HCT116 (cell line): Measurements from ENCODE around the gene MAPRE3. TPM values are rescaled to one million over a fixed set of nuclear protein-coding genes. Genes with fewer than 3 reads are reported as not detected.

Source experiments
- ATAC-seq: fragments of 200-7000 bp; cut with Tn5 transposase; 2 replicates; pipeline ENCODE4 v1.9.1; 2020; ENCODE audit warnings: mild to moderate bottlenecking, moderate library complexity
- BruUV-seq: library from RNA; stranded (reverse); fragments of 400-500 nt; replicated peaks from 2 replicates; lab custom pipeline; 2021; lab: Mats Ljungman, UMichigan
- CTCF ChIA-PET: fragments of 300-600 bp; sonication (Branson Sonifier 250); formaldehyde crosslinking; loops from one replicate; lab custom pipeline; 2021; ENCODE audit warnings: antibody characterized with exemption; lab: Charles Lee
- POLR2A ChIA-PET: fragments of 300-600, 350-600 bp; sonication (Branson Sonifier 250); formaldehyde crosslinking; loops from one replicate; lab custom pipeline; 2021; ENCODE audit warnings: antibody characterized with exemption; lab: Charles Lee
- RAD21 ChIA-PET, 2 experiments: fragments of 300-600 bp; sonication (Branson Sonifier 250); formaldehyde crosslinking; loops; one replicate each; lab custom pipeline; 2023; ENCODE audit warnings: low total read pairs in 2 of 2; ENCODE audit not compliant: uncharacterized antibody in 2 of 2, unreplicated experiment in 2 of 2, low non-redundant PET in 1 of 2; lab: Charles Lee
- DNase-seq: peaks from one replicate; pipeline ENCODE4 v3.0.0-alpha.2; 2010; ENCODE audit warnings: low read depth, low spot score
- H2AFZ ChIP-seq: fragments of 200-600 bp; shearing (Covaris generic), sonication (generic); 2 replicates; pipeline ENCODE4 v1.6.1; 2017; ENCODE audit warnings: low read depth, mixed run types, mixed read lengths, antibody characterized with exemption, low read length; ENCODE audit not compliant: poor library complexity, severe bottlenecking
- H3K27ac ChIP-seq: 2 replicates; pipeline ENCODE4 v1.5.1; 2012; ENCODE audit warnings: low read depth, low read length
- H3K27me3 ChIP-seq: fragments of 200-600 bp; sonication (generic); 2 replicates; pipeline ENCODE4 v1.6.1; 2016; ENCODE audit warnings: mixed run types, low read length, mixed read lengths; ENCODE audit not compliant: insufficient read depth
- H3K36me3 ChIP-seq, 2 experiments: fragments of 200-500 bp in 1 of 2; fragments of 200-600 bp in 1 of 2; sonication (Bioruptor generic) in 1 of 2; sonication (generic) in 1 of 2; 2 replicates each; pipeline versions ENCODE4 v1.5.1 to v1.6.1; 2014 to 2016; ENCODE audit warnings: low read length in 2 of 2, inconsistent platforms in 1 of 2, mixed read lengths in 1 of 2, mixed run types in 1 of 2; ENCODE audit not compliant: insufficient read depth in 2 of 2, control insufficient read depth in 1 of 2
- H3K4me1 ChIP-seq, 2 experiments: fragments of 200-600 bp in 1 of 2; sonication (generic) in 1 of 2; 2 replicates each; pipeline versions ENCODE4 v1.5.1 to v1.6.1; 2012 to 2017; ENCODE audit warnings: low read length in 2 of 2, inconsistent platforms in 1 of 2, mild to moderate bottlenecking in 1 of 2, mixed read lengths in 1 of 2, mixed run types in 1 of 2, moderate library complexity in 1 of 2; ENCODE audit not compliant: insufficient read depth in 2 of 2, control insufficient read depth in 1 of 2
- H3K4me2 ChIP-seq: fragments of 200-600 bp; sonication (generic); 2 replicates; pipeline ENCODE4 v1.6.1; 2017; ENCODE audit warnings: mixed run types, low read length, mixed read lengths
- H3K4me3 ChIP-seq, 2 experiments: fragments of 200-600 bp in 1 of 2; sonication (generic) in 1 of 2; replicated peaks in 1 of 2; 2 replicates each; pipeline ENCODE4 v1.5.1; 2011 to 2016; ENCODE audit warnings: low read length in 2 of 2, control low read depth in 1 of 2, low read depth in 1 of 2, mild to moderate bottlenecking in 1 of 2, mixed read lengths in 1 of 2, mixed run types in 1 of 2
- H3K79me2 ChIP-seq: fragments of 200-600 bp; sonication (generic); 2 replicates; pipeline ENCODE4 v1.6.1; 2017; ENCODE audit warnings: mild to moderate bottlenecking, mixed run types, low read length, moderate library complexity, mixed read lengths; ENCODE audit not compliant: insufficient read depth
- H3K9ac ChIP-seq: fragments of 200-600 bp; sonication (generic); 2 replicates; pipeline ENCODE4 v1.6.1; 2016; ENCODE audit warnings: low read length, mixed read lengths
- H3K9me2 ChIP-seq: fragments of 200-600 bp; sonication (generic), shearing (Covaris generic); 2 replicates; pipeline ENCODE4 v1.6.1; 2017; ENCODE audit warnings: mixed run types, mild to moderate bottlenecking, moderate library complexity; ENCODE audit not compliant: insufficient read depth
- H3K9me3 ChIP-seq, 2 experiments: fragments of 200-500 bp in 1 of 2; fragments of 200-600 bp in 1 of 2; sonication (Bioruptor generic) in 1 of 2; sonication (generic) in 1 of 2; 2 replicates each; pipeline ENCODE4 v1.6.1; 2014 to 2017; ENCODE audit warnings: low read length in 2 of 2, mixed read lengths in 2 of 2, inconsistent platforms in 1 of 2, low read depth in 1 of 2, mild to moderate bottlenecking in 1 of 2, mixed run types in 1 of 2, moderate library complexity in 1 of 2; ENCODE audit not compliant: control insufficient read depth in 1 of 2, insufficient read depth in 1 of 2
- H4K20me1 ChIP-seq: fragments of 200-600 bp; sonication (generic), shearing (Covaris generic); 2 replicates; pipeline ENCODE4 v1.6.1; 2017; ENCODE audit warnings: mixed run types, mild to moderate bottlenecking, moderate library complexity; ENCODE audit not compliant: insufficient read depth
- CBX3 ChIP-seq: IDR thresholded peaks from 2 replicates; pipeline ENCODE4 v1.6.1; 2012; ENCODE audit warnings: low read depth
- CEBPB ChIP-seq: IDR thresholded peaks from 2 replicates; pipeline ENCODE4 v1.6.1; 2012; ENCODE audit warnings: low read depth
- EGR1 ChIP-seq: IDR thresholded peaks from 2 replicates; pipeline ENCODE4 v1.6.1; 2012; ENCODE audit warnings: low read depth
- ELF1 ChIP-seq: IDR thresholded peaks from 2 replicates; pipeline ENCODE4 v1.6.1; 2012; ENCODE audit warnings: low read depth, borderline replicate concordance
- EZH2 ChIP-seq: fragments of 200-600 bp; sonication (generic); IDR thresholded peaks from 2 replicates; pipeline ENCODE4 v1.6.1; 2017; ENCODE audit warnings: antibody characterized with exemption, mixed run types
- JUND ChIP-seq: IDR thresholded peaks from 2 replicates; pipeline ENCODE4 v1.6.1; 2012
- POLR2A ChIP-seq: IDR thresholded peaks from 2 replicates; pipeline ENCODE4 v1.7.0; 2011; ENCODE audit warnings: borderline replicate concordance; ENCODE audit not compliant: insufficient read depth, insufficient read length; ENCODE audit errors: extremely low read depth
- RAD21 ChIP-seq: IDR thresholded peaks from 2 replicates; pipeline ENCODE4 v1.6.1; 2012; ENCODE audit warnings: low read depth, mild to moderate bottlenecking
- SIN3A ChIP-seq: IDR thresholded peaks from 2 replicates; pipeline ENCODE4 v1.6.1; 2012; ENCODE audit warnings: low read depth
- SP1 ChIP-seq: IDR thresholded peaks from 2 replicates; pipeline ENCODE4 v1.6.1; 2012; ENCODE audit warnings: low read depth
- YY1 ChIP-seq: IDR thresholded peaks from 2 replicates; pipeline ENCODE4 v1.6.1; 2011; ENCODE audit warnings: low read length, low read depth, moderate library complexity, mild to moderate bottlenecking; ENCODE audit not compliant: insufficient replicate concordance; ENCODE audit errors: extremely low read depth
- intact Hi-C: fragments of 100-400 bp; cut with micrococcal nuclease; formaldehyde crosslinking; loops from 2 replicates; pipeline ENCODE4 v1.10.0; 2022
- total RNA-seq: library from RNA; stranded (reverse); gene quantifications from one replicate; pipeline ENCODE4 v1.2.1, GENCODE V29; 2021; ENCODE audit not compliant: unreplicated experiment
- TF ChIP-seq, protein P1 (sequence below), 3 experiments: fragments of 200-600 bp in 1 of 3; sonication (generic) in 1 of 3; IDR thresholded peaks in 2 of 3; conservative IDR thresholded peaks in 1 of 3; 2 replicates each; pipeline ENCODE4 v1.5.1; 2012 to 2017; ENCODE audit warnings: low read depth in 2 of 3, low read length in 2 of 3, antibody characterized with exemption in 1 of 3, borderline replicate concordance in 1 of 3, control low read depth in 1 of 3, mild to moderate bottlenecking in 1 of 3, mixed read lengths in 1 of 3, mixed run types in 1 of 3, moderate library complexity in 1 of 3; ENCODE audit not compliant: insufficient read depth in 1 of 3
- TF ChIP-seq, protein P2 (sequence below): IDR thresholded peaks from 2 replicates; pipeline ENCODE4 v1.6.1; 2012; ENCODE audit warnings: low read depth
- TF ChIP-seq, protein P3 (sequence below): IDR thresholded peaks from 2 replicates; pipeline ENCODE4 v1.6.1; 2012
- TF ChIP-seq, protein P4 (sequence below): IDR thresholded peaks from 2 replicates; pipeline ENCODE4 v1.6.1; 2011; ENCODE audit warnings: mild to moderate bottlenecking, low read length, moderate library complexity; ENCODE audit not compliant: insufficient replicate concordance; ENCODE audit errors: extremely low read depth

MAPRE3 gene
- total RNA-seq, 1 experiment from 2014 or later, result 12.1 TPM

DNA sequence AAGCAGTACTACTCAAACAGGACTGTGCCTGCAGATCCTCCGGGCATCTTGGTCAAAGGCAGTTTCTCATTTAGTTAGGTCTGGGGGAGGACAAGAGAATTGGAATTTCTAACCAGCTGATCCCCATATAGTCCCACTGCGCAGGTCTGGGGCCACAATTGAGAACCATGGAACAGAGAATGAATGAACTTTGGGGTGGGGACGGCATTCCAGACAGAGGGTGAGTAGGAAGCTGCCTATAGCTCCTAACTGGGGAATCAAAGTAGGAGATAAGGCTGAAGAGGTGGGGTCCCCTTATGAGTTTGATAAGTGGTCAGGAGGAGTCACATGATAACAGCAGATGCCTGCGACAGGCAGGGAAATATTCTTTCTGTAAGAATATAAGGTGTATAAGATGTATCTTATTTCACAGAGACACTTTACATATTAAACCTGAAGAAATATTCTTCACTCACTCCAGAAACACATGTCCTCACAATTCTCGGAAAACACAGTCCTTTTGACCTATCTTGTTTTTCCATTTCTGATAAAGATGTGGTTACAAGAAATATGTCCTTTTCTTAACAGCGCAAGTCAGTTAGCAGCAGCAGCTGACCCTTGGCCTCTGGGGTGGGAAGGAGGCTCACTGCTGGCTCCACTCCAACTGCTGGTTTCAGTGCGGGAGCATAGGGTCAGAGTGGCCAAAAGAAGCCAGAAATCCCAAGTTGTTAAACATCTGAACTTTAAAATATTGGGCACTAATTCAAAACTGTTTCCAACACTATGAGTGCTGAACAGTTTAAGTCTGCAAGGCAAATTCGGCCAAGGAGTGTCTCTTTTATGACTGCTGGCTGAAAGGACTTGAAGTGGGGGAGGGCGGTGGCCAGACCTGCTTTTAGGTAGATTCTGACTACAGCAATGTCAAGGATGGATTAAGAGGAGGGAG lies 49.8 kb downstream of the MAPRE3 start:
- Histone ChIP-seq H2AFZ (no peak overlapping the region), H3K27ac (no peak overlapping the region), H3K79me2 (peaks cover 3% of the 10 kb centered on the region; the same call in 1 of the 2 replicates), H3K4me2 (peak overlapping the region; percentile 48; the same call in 1 of the 2 replicates), H3K27me3 (no peaks in the 10 kb centered on the region), H3K4me3 (no peak overlapping the region), H3K9ac (no peak overlapping the region), H4K20me1 (no peaks in the 10 kb centered on the region), H3K9me3 (no peaks in the 10 kb centered on the region), H3K36me3 (peaks cover 0 to 3% of the 10 kb centered on the region in 2 experiments; a peak in 1 of 4 replicates), H3K4me1 (peaks cover 31 to 46% of the 10 kb centered on the region in 2 experiments), H3K9me2 (no peaks in the 10 kb centered on the region)
- no TSS peak for BruUV-seq
- DNase-seq (no peak), ATAC-seq (no peak)
- ChIA-PET POLR2A (no interaction called here), RAD21 (no interaction called here), CTCF (interaction anchor here (7.7 kb wide), 1 partner anchor 58 kb away, joined by 154 read pairs; no protein-coding TSS in a partner anchor)
- intact Hi-C loops, result no loop called here
- TF ChIP-seq SP1 (no peak), JUND (no peak), SIN3A (no peak), YY1 (no peak), EGR1 (no peak), CBX3 (no peak), POLR2A (no peak), RAD21 (no peak), EZH2 (no peak), CEBPB (no peak), ELF1 (no peak)
- TF ChIP-seq, protein P1, sequence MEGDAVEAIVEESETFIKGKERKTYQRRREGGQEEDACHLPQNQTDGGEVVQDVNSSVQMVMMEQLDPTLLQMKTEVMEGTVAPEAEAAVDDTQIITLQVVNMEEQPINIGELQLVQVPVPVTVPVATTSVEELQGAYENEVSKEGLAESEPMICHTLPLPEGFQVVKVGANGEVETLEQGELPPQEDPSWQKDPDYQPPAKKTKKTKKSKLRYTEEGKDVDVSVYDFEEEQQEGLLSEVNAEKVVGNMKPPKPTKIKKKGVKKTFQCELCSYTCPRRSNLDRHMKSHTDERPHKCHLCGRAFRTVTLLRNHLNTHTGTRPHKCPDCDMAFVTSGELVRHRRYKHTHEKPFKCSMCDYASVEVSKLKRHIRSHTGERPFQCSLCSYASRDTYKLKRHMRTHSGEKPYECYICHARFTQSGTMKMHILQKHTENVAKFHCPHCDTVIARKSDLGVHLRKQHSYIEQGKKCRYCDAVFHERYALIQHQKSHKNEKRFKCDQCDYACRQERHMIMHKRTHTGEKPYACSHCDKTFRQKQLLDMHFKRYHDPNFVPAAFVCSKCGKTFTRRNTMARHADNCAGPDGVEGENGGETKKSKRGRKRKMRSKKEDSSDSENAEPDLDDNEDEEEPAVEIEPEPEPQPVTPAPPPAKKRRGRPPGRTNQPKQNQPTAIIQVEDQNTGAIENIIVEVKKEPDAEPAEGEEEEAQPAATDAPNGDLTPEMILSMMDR (IDR thresholded peaks at IDR 0.05 in 2 of 3, conservative IDR thresholded peaks at IDR 0.05 in 1 of 3; ENCODE audit: borderline replicate concordance in 1 of 3, insufficient read depth in 1 of 3, low read depth in 2 of 3, low read length in 2 of 3), result no peak
- TF ChIP-seq, protein P2, sequence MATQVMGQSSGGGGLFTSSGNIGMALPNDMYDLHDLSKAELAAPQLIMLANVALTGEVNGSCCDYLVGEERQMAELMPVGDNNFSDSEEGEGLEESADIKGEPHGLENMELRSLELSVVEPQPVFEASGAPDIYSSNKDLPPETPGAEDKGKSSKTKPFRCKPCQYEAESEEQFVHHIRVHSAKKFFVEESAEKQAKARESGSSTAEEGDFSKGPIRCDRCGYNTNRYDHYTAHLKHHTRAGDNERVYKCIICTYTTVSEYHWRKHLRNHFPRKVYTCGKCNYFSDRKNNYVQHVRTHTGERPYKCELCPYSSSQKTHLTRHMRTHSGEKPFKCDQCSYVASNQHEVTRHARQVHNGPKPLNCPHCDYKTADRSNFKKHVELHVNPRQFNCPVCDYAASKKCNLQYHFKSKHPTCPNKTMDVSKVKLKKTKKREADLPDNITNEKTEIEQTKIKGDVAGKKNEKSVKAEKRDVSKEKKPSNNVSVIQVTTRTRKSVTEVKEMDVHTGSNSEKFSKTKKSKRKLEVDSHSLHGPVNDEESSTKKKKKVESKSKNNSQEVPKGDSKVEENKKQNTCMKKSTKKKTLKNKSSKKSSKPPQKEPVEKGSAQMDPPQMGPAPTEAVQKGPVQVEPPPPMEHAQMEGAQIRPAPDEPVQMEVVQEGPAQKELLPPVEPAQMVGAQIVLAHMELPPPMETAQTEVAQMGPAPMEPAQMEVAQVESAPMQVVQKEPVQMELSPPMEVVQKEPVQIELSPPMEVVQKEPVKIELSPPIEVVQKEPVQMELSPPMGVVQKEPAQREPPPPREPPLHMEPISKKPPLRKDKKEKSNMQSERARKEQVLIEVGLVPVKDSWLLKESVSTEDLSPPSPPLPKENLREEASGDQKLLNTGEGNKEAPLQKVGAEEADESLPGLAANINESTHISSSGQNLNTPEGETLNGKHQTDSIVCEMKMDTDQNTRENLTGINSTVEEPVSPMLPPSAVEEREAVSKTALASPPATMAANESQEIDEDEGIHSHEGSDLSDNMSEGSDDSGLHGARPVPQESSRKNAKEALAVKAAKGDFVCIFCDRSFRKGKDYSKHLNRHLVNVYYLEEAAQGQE, result no peak
- TF ChIP-seq, protein P3, sequence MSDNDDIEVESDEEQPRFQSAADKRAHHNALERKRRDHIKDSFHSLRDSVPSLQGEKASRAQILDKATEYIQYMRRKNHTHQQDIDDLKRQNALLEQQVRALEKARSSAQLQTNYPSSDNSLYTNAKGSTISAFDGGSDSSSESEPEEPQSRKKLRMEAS, result no peak
- TF ChIP-seq, protein P4, sequence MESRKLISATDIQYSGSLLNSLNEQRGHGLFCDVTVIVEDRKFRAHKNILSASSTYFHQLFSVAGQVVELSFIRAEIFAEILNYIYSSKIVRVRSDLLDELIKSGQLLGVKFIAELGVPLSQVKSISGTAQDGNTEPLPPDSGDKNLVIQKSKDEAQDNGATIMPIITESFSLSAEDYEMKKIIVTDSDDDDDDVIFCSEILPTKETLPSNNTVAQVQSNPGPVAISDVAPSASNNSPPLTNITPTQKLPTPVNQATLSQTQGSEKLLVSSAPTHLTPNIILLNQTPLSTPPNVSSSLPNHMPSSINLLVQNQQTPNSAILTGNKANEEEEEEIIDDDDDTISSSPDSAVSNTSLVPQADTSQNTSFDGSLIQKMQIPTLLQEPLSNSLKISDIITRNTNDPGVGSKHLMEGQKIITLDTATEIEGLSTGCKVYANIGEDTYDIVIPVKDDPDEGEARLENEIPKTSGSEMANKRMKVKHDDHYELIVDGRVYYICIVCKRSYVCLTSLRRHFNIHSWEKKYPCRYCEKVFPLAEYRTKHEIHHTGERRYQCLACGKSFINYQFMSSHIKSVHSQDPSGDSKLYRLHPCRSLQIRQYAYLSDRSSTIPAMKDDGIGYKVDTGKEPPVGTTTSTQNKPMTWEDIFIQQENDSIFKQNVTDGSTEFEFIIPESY, result no peak
- TF ChIP-seq, all 23 proteins: peak for 0
